GM23338 (cell line): ENCODE results near the gene ANKS1B. TPM values are rescaled to one million over a fixed set of nuclear protein-coding genes. Genes with fewer than 3 reads are reported as not detected.

Experiments used
- ATAC-seq: fragments of 200-7000 bp; cut with Tn5 transposase; 3 replicates; pipeline ENCODE4 v1.9.1; 2020
- DNase-seq: peaks from one replicate; pipeline ENCODE4 v3.0.0-alpha.2; 2015; ENCODE audit warnings: low spot score
- H2AFZ ChIP-seq: fragments of 200-600 bp; sonication (generic); 2 replicates; pipeline ENCODE4 v1.8.0; 2016; ENCODE audit warnings: antibody characterized with exemption, mild to moderate bottlenecking, moderate library complexity
- H3F3A ChIP-seq: fragments of 200-600 bp; sonication (generic); replicated peaks from 2 replicates; pipeline ENCODE4 v1.8.0; 2017; ENCODE audit warnings: antibody characterized with exemption, mixed run types, low read depth
- H3K27ac ChIP-seq: fragments of 200-600 bp; sonication (generic); 2 replicates; pipeline ENCODE4 v1.6.1; 2016; ENCODE audit warnings: low read depth
- H3K27me3 ChIP-seq: fragments of 200-600 bp; sonication (generic); 2 replicates; pipeline ENCODE4 v1.8.0; 2016; ENCODE audit warnings: mild to moderate bottlenecking, mixed run types, moderate library complexity; ENCODE audit not compliant: insufficient read depth
- H3K36me3 ChIP-seq: fragments of 200-600 bp; sonication (generic); 2 replicates; pipeline ENCODE4 v1.8.0; 2016; ENCODE audit warnings: mild to moderate bottlenecking; ENCODE audit not compliant: insufficient read depth
- H3K4me1 ChIP-seq: fragments of 200-600 bp; sonication (generic); 2 replicates; pipeline ENCODE4 v1.8.0; 2016; ENCODE audit warnings: mild to moderate bottlenecking, moderate library complexity; ENCODE audit not compliant: insufficient read depth
- H3K4me2 ChIP-seq: fragments of 200-600 bp; sonication (generic); 2 replicates; pipeline ENCODE4 v1.7.1; 2017; ENCODE audit warnings: mixed run types
- H3K4me3 ChIP-seq: fragments of 200-600 bp; sonication (generic); 2 replicates; pipeline ENCODE4 v1.6.1; 2016; ENCODE audit warnings: mixed run types
- H3K79me2 ChIP-seq: fragments of 200-600 bp; sonication (generic); replicated peaks from 2 replicates; pipeline ENCODE4 v1.8.0; 2017; ENCODE audit warnings: mild to moderate bottlenecking; ENCODE audit not compliant: insufficient read depth
- H3K9me2 ChIP-seq: fragments of 200-600 bp; sonication (generic); 2 replicates; pipeline ENCODE4 v1.8.0; 2017; ENCODE audit not compliant: insufficient read depth
- H4K20me1 ChIP-seq: fragments of 200-600 bp; sonication (generic); replicated peaks from 2 replicates; pipeline ENCODE4 v1.8.0; 2017; ENCODE audit warnings: mild to moderate bottlenecking; ENCODE audit not compliant: insufficient read depth
- H3K27ac Mint-ChIP-seq: 2 replicates; pipeline ENCODE4 v1.8.0; 2020; ENCODE audit warnings: inconsistent platforms, mild to moderate bottlenecking, moderate library complexity, mixed read lengths
- H3K27me3 Mint-ChIP-seq: 3 replicates; pipeline ENCODE4 v1.8.0; 2022; ENCODE audit warnings: low read depth, mild to moderate bottlenecking, moderate library complexity, mixed read lengths, inconsistent platforms; ENCODE audit not compliant: insufficient read depth, poor library complexity
- H3K36me3 Mint-ChIP-seq: 3 replicates; pipeline ENCODE4 v1.8.0; 2021; ENCODE audit warnings: low read depth, mild to moderate bottlenecking, inconsistent platforms, moderate library complexity, mixed read lengths
- H3K4me1 Mint-ChIP-seq: 3 replicates; pipeline ENCODE4 v1.8.0; 2020; ENCODE audit warnings: mild to moderate bottlenecking, inconsistent platforms, mixed read lengths
- H3K4me3 Mint-ChIP-seq: 3 replicates; pipeline ENCODE4 v1.8.0; 2021; ENCODE audit warnings: moderate library complexity, mild to moderate bottlenecking, inconsistent platforms, mixed read lengths
- H3K9me3 Mint-ChIP-seq: 3 replicates; pipeline ENCODE4 v1.8.0; 2020; ENCODE audit warnings: moderate library complexity, mild to moderate bottlenecking, inconsistent platforms, mixed read lengths
- CREB1 ChIP-seq: fragments of 250-450 bp; sonication (Bioruptor Pico); IDR thresholded peaks from 2 replicates; pipeline ENCODE4 v1.5.0; 2020; ENCODE audit warnings: low read depth, mild to moderate bottlenecking, moderate library complexity
- CTCF ChIP-seq, 2 experiments: fragments of 200-600 bp in 1 of 2; sonication (generic) in 1 of 2; conservative IDR thresholded peaks; 2 replicates each; pipeline versions ENCODE4 v1.5.1 to v1.6.1; 2016 to 2017; ENCODE audit warnings: antibody characterized with exemption in 2 of 2, low read depth in 2 of 2, mild to moderate bottlenecking in 2 of 2, moderate library complexity in 1 of 2
- EZH2phosphoT487 ChIP-seq: fragments of 200-600 bp; sonication (generic); IDR thresholded peaks from one replicate; pipeline ENCODE4 v1.8.1; 2018; ENCODE audit warnings: antibody characterized with exemption; ENCODE audit not compliant: unreplicated experiment
- STAT1 ChIP-seq: IDR thresholded peaks from one replicate; pipeline ENCODE4 v1.6.1; 2016; ENCODE audit warnings: antibody characterized with exemption; ENCODE audit not compliant: unreplicated experiment
- ZNF462 ChIP-seq: fragments of 250-450 bp; sonication (Bioruptor Pico); IDR thresholded peaks from 2 replicates; pipeline ENCODE4 v1.5.0; 2020; ENCODE audit warnings: mild to moderate bottlenecking, moderate library complexity
- polyA plus RNA-seq: library from polyadenylated mRNA; unstranded; fragments of >200 nt; fragmentation: Nextera tagmentation; extraction: Ambion mirVana; gene quantifications from 2 replicates; pipeline ENCODE4 v1.2.1, GENCODE V29; 2016
- total RNA-seq: library from RNA; depleted of rRNA; stranded (reverse); fragments of >200 nt; shearing (Covaris generic); gene quantifications from 2 replicates; pipeline ENCODE4 v1.2.3, GENCODE V29; 2014

ANKS1B gene
- total and polyA plus RNA-seq, 2 experiments from 2014 or later: 4.3 to 5.8 TPM

- TF ChIP-seq ZNF462 (no peak), CTCF (conservative IDR thresholded peaks at IDR 0.05; ENCODE audit: low read depth in 2 of 2) (no peak), EZH2phosphoT487 (no peak), CREB1 (CRISPR knock-in tag) (no peak)
Observed at GRCh38 chr12:99957866-99958466, 26.8 kb downstream of the ANKS1B start (continued).

GRCh38 chr12:99954724-99955123 is 30.0 kb downstream of the ANKS1B start:
- no peaks in the 10 kb centered on the region for H3K9me3 Mint-ChIP-seq
- H3K27ac ChIP-seq: no peak overlapping the region
- no peak for TF ChIP-seq STAT1
- no peaks in the 10 kb centered on the region for H3K9me2 ChIP-seq
- H3K4me3 Mint-ChIP-seq: no peak overlapping the region
- no peaks in the 10 kb centered on the region for H4K20me1 ChIP-seq
- H3K27me3 Mint-ChIP-seq: no peaks in the 10 kb centered on the region
- H3K27ac Mint-ChIP-seq: no peak overlapping the region
- DNase-seq (no peak), ATAC-seq (no peak)
- peaks cover 6% of the 10 kb centered on the region; the same call in 2 of the 3 replicates for H3K4me1 Mint-ChIP-seq
- no peak overlapping the region for H3K4me2 ChIP-seq
- no peaks in the 10 kb centered on the region for H3K36me3 ChIP-seq
- no peaks in the 10 kb centered on the region for H3K36me3 Mint-ChIP-seq
- no peaks in the 10 kb centered on the region for H3K27me3 ChIP-seq
- H3K4me3 ChIP-seq: no peak overlapping the region
- no peaks in the 10 kb centered on the region for H3F3A ChIP-seq
- no peaks in the 10 kb centered on the region for H3K4me1 ChIP-seq
- H2AFZ ChIP-seq: no peak overlapping the region
- H3K79me2 ChIP-seq: no peaks in the 10 kb centered on the region
